GM19025 (cell line): ENCODE results near the gene RNF181.
"Not testable (repeated sequence)": the region's sequence is repeated elsewhere in the genome, so short reads cannot be mapped to it uniquely, and the experiment has no call there.

ENCODE experiments used
- ATAC-seq: cut with Tn5 transposase; IDR thresholded peaks from one replicate; pipeline ENCODE4 v1.9.1; 2021; ENCODE audit warnings: mild to moderate bottlenecking, low read depth, moderate library complexity; ENCODE audit not compliant: unreplicated experiment

The RNF181 gene

DNA sequence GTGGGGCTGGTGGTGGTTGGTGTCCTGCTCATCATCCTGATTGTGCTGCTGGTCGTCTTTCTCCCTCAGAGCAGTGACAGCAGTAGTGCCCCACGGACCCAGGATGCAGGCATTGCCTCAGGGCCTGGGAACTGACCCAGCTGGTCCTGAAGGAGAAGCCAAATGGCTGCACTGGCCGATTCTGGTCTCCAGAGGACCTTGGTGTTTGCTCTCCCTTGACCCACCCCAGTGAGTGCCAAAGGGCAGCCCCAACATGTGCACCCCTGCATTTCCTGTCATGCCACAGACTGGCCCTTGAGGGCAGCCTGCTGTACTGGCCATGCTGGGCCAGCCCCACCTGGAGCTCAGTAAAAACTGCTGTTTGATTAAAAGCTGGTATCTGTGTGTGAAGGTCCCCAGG, 2.5 kb upstream of the RNF181 start:
- ATAC-seq: no peak

GRCh38 chr2:85594715-85595300, 737 bp upstream of the RNF181 start:
- no peak for ATAC-seq

DNA sequence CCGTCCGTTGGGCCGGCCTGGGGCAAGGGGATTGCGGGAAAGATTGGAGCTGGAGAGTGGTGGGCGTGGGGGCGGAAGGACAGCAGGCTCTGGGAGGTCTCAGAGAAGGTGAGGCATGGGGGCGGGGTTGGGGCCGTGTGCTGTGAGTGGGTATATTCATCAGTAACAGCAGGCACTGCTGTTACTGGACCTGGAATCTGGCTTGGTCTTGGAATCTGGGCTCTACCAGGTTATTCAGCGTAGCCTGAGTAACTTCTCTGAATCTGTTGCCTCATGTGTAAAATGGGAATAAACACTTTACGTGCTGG, 435 bp downstream of the RNF181 start:
- no peak for ATAC-seq

GRCh38 chr2:85596486-85597143, 1.1 kb downstream of the RNF181 start:
- ATAC-seq: no peak

- no peak for ATAC-seq
Measured at GRCh38 chr2:85597241-85597640, 1.7 kb downstream of the RNF181 start.

DNA sequence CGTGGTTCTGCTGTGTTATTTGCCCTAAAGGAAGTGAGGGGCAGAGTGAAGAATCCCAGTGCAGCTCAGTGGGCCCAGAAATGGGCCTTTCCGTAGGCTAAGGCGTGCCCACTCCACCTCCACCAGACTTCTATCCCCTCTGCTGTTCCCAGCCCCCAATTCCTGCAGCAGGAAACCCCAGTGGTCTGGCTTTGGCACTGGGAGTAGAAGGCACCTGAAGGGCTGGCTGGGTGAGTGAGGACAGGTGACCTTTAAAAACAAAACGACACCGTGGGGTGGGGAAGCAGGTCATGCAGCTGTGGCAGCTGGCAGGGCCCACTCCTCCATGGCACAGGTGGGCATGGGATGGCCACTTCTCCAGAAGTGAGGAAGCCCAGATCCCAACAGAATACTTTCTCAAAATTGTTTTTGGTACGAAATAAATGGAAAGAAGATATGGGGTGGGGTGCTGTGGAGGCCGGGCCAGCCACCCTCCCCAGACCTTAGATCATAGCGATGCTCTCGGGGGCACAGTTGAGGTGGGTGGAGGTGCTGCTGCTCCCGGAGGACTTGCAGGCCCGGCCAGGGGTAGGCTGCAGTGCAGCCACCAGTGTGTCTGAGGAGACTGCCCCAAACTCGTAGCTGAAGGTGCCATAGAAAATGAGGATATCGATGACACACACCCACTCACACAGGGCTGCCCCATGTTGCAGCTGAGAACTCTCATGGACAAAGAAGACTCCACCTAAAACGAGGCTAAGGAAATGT, 3.2 kb downstream of the RNF181 start:
- ATAC-seq: no peak

- ATAC-seq: no peak
Measured at GRCh38 chr2:85599468-85600234, 4.1 kb downstream of the RNF181 start.

GRCh38 chr2:85600235-85600575, 4.7 kb downstream of the RNF181 start:
- ATAC-seq: no peak

GRCh38 chr2:85600951-85601770, 5.6 kb downstream of the RNF181 start:
- ATAC-seq: no peak

GRCh38 chr2:85601771-85602475, 6.4 kb downstream of the RNF181 start:
- ATAC-seq: peak; percentile 41

- peak; percentile 94 for ATAC-seq
Measured at GRCh38 chr2:85602476-85603234, 7.1 kb downstream of the RNF181 start, which contains the start of gene TMEM150A. Gene TMEM150A, minus strand, starts transcription at chr2:85602698. Its CDS starts 750 bp downstream, at chr2:85601948.

DNA sequence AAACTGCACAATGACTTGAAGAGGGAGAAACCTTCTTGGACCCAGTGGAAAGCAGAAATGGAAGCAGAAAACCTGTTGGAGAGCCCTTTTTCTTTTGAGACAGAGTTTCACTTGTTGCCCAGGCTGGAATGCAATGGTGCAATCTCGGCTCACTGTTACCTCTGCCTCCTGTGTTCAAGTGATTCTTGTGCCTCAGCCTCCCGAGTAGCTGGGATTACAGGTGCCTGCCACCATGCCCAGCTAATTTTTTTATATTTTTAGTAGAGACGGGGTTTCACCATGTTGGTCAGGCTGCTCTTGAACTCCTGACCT, 8.5 kb downstream of the RNF181 start:
- ATAC-seq: not testable (repeated sequence)

GRCh38 chr2:85604568-85605339, 9.2 kb downstream of the RNF181 start:
- no peak for ATAC-seq

GRCh38 chr2:85605406-85606115, 10.0 kb downstream of the RNF181 start:
- ATAC-seq: no peak

GRCh38 chr2:85606116-85606455, 10.5 kb downstream of the RNF181 start:
- no peak for ATAC-seq

- ATAC-seq: no peak
Measured at GRCh38 chr2:85607268-85608215, 12.0 kb downstream of the RNF181 start.

- no peak for ATAC-seq
Measured at GRCh38 chr2:85611217-85611704, 15.7 kb downstream of the RNF181 start.
